NCI-H1417 (cell line): ENCODE data around the gene IL22RA2.
"Not testable (repeated sequence)": the region's sequence is repeated elsewhere in the genome, so short reads cannot be mapped to it uniquely, and the experiment has no call there.

Source experiments
- DNase-seq, 3 experiments: peaks; one replicate each; lab custom pipeline; 2025; lab: John Stamatoyannopoulos, UW

IL22RA2 gene

GRCh38 chr6:137173501-137173900 lies at the start of gene IL22RA2:
Gene IL22RA2, minus strand, starts transcription at chr6:137173644. Its CDS starts 11,895 bp downstream, at chr6:137161749.
- DNase-seq: no peak

GRCh38 chr6:137222381-137222780 lies 48.9 kb upstream of the IL22RA2 start:
- no peak for DNase-seq

- DNase-seq: no peak
These were observed 46.3 kb upstream of the IL22RA2 start for GRCh38 chr6:137219664-137220252.

GRCh38 chr6:137218917-137219663 lies 45.6 kb upstream of the IL22RA2 start, which contains the start of gene IFNGR1:
Gene IFNGR1, minus strand, starts transcription at chr6:137219385. Its CDS starts 58 bp downstream, at chr6:137219327.
- peak; percentile 90 to 96 (median 95) for DNase-seq

GRCh38 chr6:137218473-137218916 lies 45.1 kb upstream of the IL22RA2 start:
- peak; percentile 17 to 81 (median 69) for DNase-seq

GRCh38 chr6:137217801-137218472 lies 44.5 kb upstream of the IL22RA2 start:
- DNase-seq: peak; percentile 30 to 70 (median 35)

GRCh38 chr6:137216875-137217553 lies 43.6 kb upstream of the IL22RA2 start:
- DNase-seq: peak in 2 of 3 experiments; percentile 33 to 64

- DNase-seq: no peak
These were observed 42.7 kb upstream of the IL22RA2 start for GRCh38 chr6:137216106-137216505.

- not testable (repeated sequence) for DNase-seq
These were observed 42.2 kb upstream of the IL22RA2 start for GRCh38 chr6:137215630-137216029.

- no peak for DNase-seq
These were observed 41.5 kb upstream of the IL22RA2 start for GRCh38 chr6:137214931-137215330.

GRCh38 chr6:137213813-137214212 lies 40.4 kb upstream of the IL22RA2 start:
- no peak for DNase-seq

GRCh38 chr6:137213331-137213740 lies 39.9 kb upstream of the IL22RA2 start:
- no peak for DNase-seq

GRCh38 chr6:137211910-137212309 lies 38.5 kb upstream of the IL22RA2 start:
- no peak for DNase-seq

GRCh38 chr6:137210903-137211302 lies 37.5 kb upstream of the IL22RA2 start:
- no peak for DNase-seq

- no peak for DNase-seq
These were observed 34.8 kb upstream of the IL22RA2 start for GRCh38 chr6:137208279-137208678.

- not testable (repeated sequence) for DNase-seq
These were observed 34.0 kb upstream of the IL22RA2 start for GRCh38 chr6:137207457-137207856.

- no peak for DNase-seq
These were observed 33.1 kb upstream of the IL22RA2 start for GRCh38 chr6:137206577-137206976.

- DNase-seq: no peak
These were observed 29.8 kb upstream of the IL22RA2 start for GRCh38 chr6:137203256-137203655.

GRCh38 chr6:137202078-137202477 lies 28.6 kb upstream of the IL22RA2 start:
- no peak for DNase-seq

GRCh38 chr6:137201006-137201405 lies 27.6 kb upstream of the IL22RA2 start:
- no peak for DNase-seq

- no peak for DNase-seq
These were observed 26.8 kb upstream of the IL22RA2 start for GRCh38 chr6:137200288-137200687.
